K562 treated with DMSO at 1 percent for 48 hours (cell line): ENCODE results near the gene THBS1. TPM values are rescaled to one million over a fixed set of nuclear protein-coding genes. Genes with fewer than 3 reads are reported as not detected.

Experiments used
- total RNA-seq: library from RNA; unstranded; fragments of 300-600 nt; gene quantifications from 2 replicates; pipeline ENCODE4 v1.2.3, GENCODE V29; 2022; ENCODE audit warnings: low replicate concordance; ENCODE audit errors: extremely low read depth

THBS1 gene
- not detected in 2 replicates for total RNA-seq

DNA sequence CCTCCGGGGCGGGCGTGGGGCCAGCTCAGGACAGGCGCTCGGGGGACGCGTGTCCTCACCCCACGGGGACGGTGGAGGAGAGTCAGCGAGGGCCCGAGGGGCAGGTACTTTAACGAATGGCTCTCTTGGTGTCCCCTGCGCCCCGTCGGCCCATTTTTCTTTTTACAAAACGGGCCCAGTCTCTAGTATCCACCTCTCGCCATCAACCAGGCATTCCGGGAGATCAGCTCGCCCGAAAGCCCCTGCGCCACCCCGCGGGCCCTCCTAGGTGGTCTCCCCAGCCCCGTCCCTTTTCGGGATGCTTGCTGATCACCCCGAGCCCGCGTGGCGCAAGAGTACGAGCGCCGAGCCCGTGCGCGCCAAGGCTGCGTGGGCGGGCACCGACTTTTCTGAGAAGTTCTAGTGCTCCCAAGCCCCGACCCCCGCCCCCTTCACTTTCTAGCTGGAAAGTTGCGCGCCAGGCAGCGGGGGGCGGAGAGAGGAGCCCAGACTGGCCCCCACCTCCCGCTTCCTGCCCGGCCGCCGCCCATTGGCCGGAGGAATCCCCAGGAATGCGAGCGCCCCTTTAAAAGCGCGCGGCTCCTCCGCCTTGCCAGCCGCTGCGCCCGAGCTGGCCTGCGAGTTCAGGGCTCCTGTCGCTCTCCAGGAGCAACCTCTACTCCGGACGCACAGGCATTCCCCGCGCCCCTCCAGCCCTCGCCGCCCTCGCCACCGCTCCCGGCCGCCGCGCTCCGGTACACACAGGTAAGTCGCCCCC is at the start of gene THBS1:
Gene THBS1, plus strand, starts transcription at position 595 of the 757 bp plus-strand sequence. CDS start 779 bp downstream, outside the sequence.

Other genes starting within 250 kb of the THBS1 start
- not detected in 2 replicates for gene FSIP1, start 201.8 kb downstream of the THBS1 start, total RNA-seq